Vein endothelial cell (primary cell): Measurements from ENCODE around the gene CD247. TPM values are rescaled to one million over a fixed set of nuclear protein-coding genes. Genes with fewer than 3 reads are reported as not detected.

Source experiments
- total RNA-seq: library from RNA; depleted of rRNA; stranded (reverse); fragments of >200 nt; gene quantifications from 2 replicates; pipeline ENCODE4 v1.2.3, GENCODE V29; 2012

CD247 gene
- not detected in 2 replicates for total RNA-seq

DNA sequence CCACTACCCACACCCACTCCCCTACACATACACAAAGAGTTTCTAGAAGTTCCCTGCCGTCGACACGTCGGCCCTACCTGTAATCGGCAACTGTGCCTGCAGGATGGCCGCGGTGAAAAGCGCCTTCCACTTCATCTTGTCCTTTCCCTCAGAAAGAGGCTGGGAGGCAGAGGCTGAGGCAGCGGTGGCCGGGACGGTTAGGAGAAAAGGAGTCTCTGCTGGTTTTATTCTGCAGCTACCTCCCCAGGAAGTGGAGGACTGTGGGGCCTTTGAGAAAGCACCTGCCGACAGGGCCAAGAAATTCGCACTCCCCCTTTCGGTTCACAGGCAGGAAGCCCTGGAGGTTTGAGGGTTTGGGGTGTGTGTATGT, at the start of gene CD247:
CD247 (minus strand) TSS at position 199 of the 370 bp plus-strand sequence; CDS start at position 135, 64 bp downstream.

GRCh38 chr1:167553136-167554027, 35.1 kb upstream of the CD247 start, which contains the start of gene CREG1:
TSS of gene CREG1 (minus strand) at chr1:167553762.

Other genes starting within 250 kb of the CD247 start
- gene CREG1, start 35.2 kb upstream of the CD247 start, total RNA-seq, result 27.1 and 29.8 TPM in 2 replicates
- 0.65 and 0.96 TPM in 2 replicates for gene RCSD1, start 111.7 kb upstream of the CD247 start, total RNA-seq
- gene MPZL1, start 203.5 kb upstream of the CD247 start, total RNA-seq, result 142 and 170 TPM in 2 replicates